HepG2 (cell line): ENCODE results near the gene CD207. TPM values are rescaled to one million over a fixed set of nuclear protein-coding genes. Genes with fewer than 3 reads are reported as not detected.
A peak's percentile ranks its signal among the peaks of the same experiment; 100 is the strongest.

Experiments
- DPF2 ChIP-seq: sonication (generic); formaldehyde crosslinking; IDR thresholded peaks from 2 replicates; pipeline ENCODE4 v1.4.0; 2020; ENCODE audit warnings: mild to moderate bottlenecking, low read depth, missing genetic modification reagents, borderline replicate concordance
- FUBP1 ChIP-seq: sonication (generic); formaldehyde crosslinking; IDR thresholded peaks from 2 replicates; pipeline ENCODE4 v1.5.1; 2020; ENCODE audit warnings: missing genetic modification reagents, mild to moderate bottlenecking, borderline replicate concordance
- HDAC1 ChIP-seq: sonication (generic); formaldehyde crosslinking; IDR thresholded peaks from 2 replicates; pipeline ENCODE4 v1.5.1; 2020; ENCODE audit warnings: mild to moderate bottlenecking, missing genetic modification reagents
- HNF1B ChIP-seq: sonication (generic); formaldehyde crosslinking; IDR thresholded peaks from 2 replicates; pipeline ENCODE4 v1.5.1; 2020; ENCODE audit warnings: mild to moderate bottlenecking, moderate library complexity, missing genetic modification reagents
- KLF11 ChIP-seq: IDR thresholded peaks from 2 replicates; pipeline ENCODE4 v1.6.1; 2016; ENCODE audit warnings: missing compliant biosample characterization
- MATR3 ChIP-seq: sonication (generic); formaldehyde crosslinking; IDR thresholded peaks from 2 replicates; pipeline ENCODE4 v1.4.0; 2020; ENCODE audit warnings: missing genetic modification reagents
- NFIC ChIP-seq: IDR thresholded peaks from 2 replicates; pipeline ENCODE4 v1.6.1; 2012; ENCODE audit warnings: mild to moderate bottlenecking, low read length, inconsistent platforms
- PHF5A ChIP-seq: IDR thresholded peaks from one replicate; pipeline ENCODE4 v1.6.1; 2018; ENCODE audit warnings: low read depth, missing genetic modification reagents; ENCODE audit not compliant: unreplicated experiment
- RBFOX2 ChIP-seq: fragments of 200-400 bp; formaldehyde crosslinking; IDR thresholded peaks from 2 replicates; pipeline ENCODE4 v1.6.1; 2017; ENCODE audit warnings: low read depth, mild to moderate bottlenecking, low read length
- RXRA ChIP-seq: sonication (generic); formaldehyde crosslinking; IDR thresholded peaks from 2 replicates; pipeline ENCODE4 v1.5.1; 2020; ENCODE audit warnings: missing genetic modification reagents
- SOX13 ChIP-seq, 3 experiments: fragments of 450-650 bp in 1 of 3; sonication (generic) in 1 of 3; formaldehyde crosslinking in 1 of 3; IDR thresholded peaks in 2 of 3; conservative IDR thresholded peaks in 1 of 3; 2 replicates each; pipeline versions ENCODE4 v1.5.0 to v1.6.1; 2016 to 2020; ENCODE audit warnings: antibody characterized with exemption in 1 of 3, mild to moderate bottlenecking in 1 of 3, missing compliant biosample characterization in 1 of 3, missing genetic modification reagents in 1 of 3, moderate library complexity in 1 of 3
- TAF1 ChIP-seq: sonication (generic); formaldehyde crosslinking; IDR thresholded peaks from 2 replicates; pipeline ENCODE4 v1.4.0; 2020; ENCODE audit warnings: missing genetic modification reagents
- ZBTB7B ChIP-seq: sonication (generic); formaldehyde crosslinking; IDR thresholded peaks from 2 replicates; pipeline ENCODE4 v1.4.0; 2020; ENCODE audit warnings: missing genetic modification reagents
- ZFP36L1 ChIP-seq: sonication (generic); formaldehyde crosslinking; IDR thresholded peaks from 2 replicates; pipeline ENCODE4 v1.8.0; 2022; ENCODE audit warnings: mild to moderate bottlenecking, missing genetic modification reagents, moderate library complexity
- ZNF232 ChIP-seq: sonication (generic); formaldehyde crosslinking; IDR thresholded peaks from 2 replicates; pipeline ENCODE4 v1.4.0; 2020; ENCODE audit warnings: missing genetic modification reagents, borderline replicate concordance
- ZNF589 ChIP-seq: sonication (generic); formaldehyde crosslinking; conservative IDR thresholded peaks from 2 replicates; pipeline ENCODE4 v1.8.0; 2022; ENCODE audit warnings: mild to moderate bottlenecking, moderate library complexity, missing genetic modification reagents
- ZNF614 ChIP-seq: IDR thresholded peaks from 2 replicates; pipeline ENCODE4 v1.6.1; 2018; ENCODE audit warnings: missing biosample characterization, missing genetic modification reagents, inconsistent platforms, borderline replicate concordance
- polyA plus RNA-seq, 8 experiments: library from polyadenylated mRNA; depleted of rRNA in 3 of 8; stranded (reverse) in 7 of 8; unstranded in 1 of 8; fragments of >200 nt; fragmentation: Illumina TruSeq in 4 of 8; extraction: Trizol in 4 of 8; gene quantifications; 2 replicates each; pipeline versions ENCODE4 v1.2.1 to v1.2.3, GENCODE V29; 2011 to 2016; ENCODE audit warnings: low read depth in 4 of 8, missing spikeins in 1 of 8, mixed read lengths in 1 of 8; ENCODE audit not compliant: insufficient read depth in 1 of 8
- total RNA-seq, 5 experiments: library from RNA; depleted of rRNA; stranded (reverse); fragments of >200 nt; fragmentation: Illumina TruSeq; extraction: Trizol; gene quantifications; 2 replicates each; pipeline ENCODE4 v1.2.3, GENCODE V29; 2016; ENCODE audit warnings: low read depth in 1 of 5
- TF ChIP-seq, protein P1 (sequence below): IDR thresholded peaks from 2 replicates; pipeline ENCODE4 v1.6.1; 2016; ENCODE audit warnings: low read depth, borderline replicate concordance
- TF ChIP-seq, protein P2 (sequence below): sonication (generic); formaldehyde crosslinking; IDR thresholded peaks from 2 replicates; pipeline ENCODE4 v1.8.1; 2023; ENCODE audit warnings: mild to moderate bottlenecking, moderate library complexity, missing genetic modification reagents

The CD207 gene
- total and polyA plus RNA-seq, 2 of the 13 experiments (the other 11 are each of a cell fraction or from before 2014, with no cell fraction given), result 0.09 to 0.15 TPM

DNA sequence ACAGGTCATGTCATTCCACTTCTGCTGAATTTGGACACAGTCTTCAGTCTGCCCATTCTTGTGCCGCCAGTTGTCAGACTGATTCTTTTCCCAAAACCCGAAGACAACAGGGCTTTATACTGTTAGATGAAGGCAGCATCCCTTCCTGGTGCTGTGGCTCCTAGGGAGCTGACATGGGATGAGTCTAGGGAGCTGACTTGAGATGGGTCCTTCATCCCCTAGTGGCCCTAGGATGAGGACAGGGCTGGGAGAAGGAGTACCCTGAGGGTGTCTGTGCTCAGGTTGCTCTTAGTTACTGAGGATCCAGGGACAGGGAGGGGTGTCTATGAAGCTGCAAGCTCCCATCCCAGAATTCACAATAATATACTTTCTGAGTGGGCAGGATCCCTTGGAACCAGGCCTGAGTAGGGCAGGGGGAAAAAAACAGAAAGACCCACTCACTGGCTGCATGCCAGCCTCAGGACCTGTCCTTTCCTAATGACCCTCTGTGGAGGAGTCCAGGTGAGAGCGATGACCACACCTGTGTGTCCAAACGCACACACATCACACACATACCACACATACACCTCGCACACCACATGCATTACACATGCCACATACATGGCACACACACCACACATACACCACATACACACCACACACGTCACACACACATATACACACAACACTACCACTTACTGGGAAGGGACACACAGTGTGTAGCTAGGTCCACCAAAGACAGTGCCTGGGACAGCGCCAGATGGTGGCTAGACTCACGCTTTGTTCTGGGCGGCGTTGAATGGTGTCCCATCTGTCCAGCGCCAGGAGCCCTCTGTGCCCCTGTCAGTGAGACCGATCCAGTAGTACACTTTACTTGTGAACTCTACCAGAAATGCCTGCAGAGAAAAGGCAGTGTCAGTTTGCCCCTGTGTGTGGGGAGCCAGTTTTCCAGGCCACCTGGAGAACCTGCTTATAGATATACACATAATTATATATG, 26.3 kb downstream of the CD207 start (continued):
- TF ChIP-seq FUBP1 (no peak; the same call in 1 of the 2 replicates), SOX13 (IDR thresholded peaks at IDR 0.05) (no peak), SOX13 (CRISPR knock-in tag; conservative IDR thresholded peaks at IDR 0.05 in 1 of 2, IDR thresholded peaks at IDR 0.05 in 1 of 2) (no peak), DPF2 (CRISPR knock-in tag) (peak; percentile 0; the same call in 1 of the 2 replicates), KLF11 (CRISPR knock-in tag) (no peak; the same call in 1 of the 2 replicates), ZFP36L1 (CRISPR knock-in tag) (no peak), HNF1B (no peak), TAF1 (0 out of 2 replicates have a peak, but pooled peaks have one; percentile 0), ZNF614 (CRISPR knock-in tag) (0 out of 2 replicates have a peak, but pooled peaks have one; percentile 1), ZBTB7B (no peak), RXRA (0 out of 2 replicates have a peak, but pooled peaks have one; percentile 7), NFIC (no peak), MATR3 (CRISPR knock-in tag) (no peak), RBFOX2 (peak; percentile 59), HDAC1 (CRISPR knock-in tag) (no peak), ZNF589 (no peak), PHF5A (CRISPR knock-in tag) (peak; percentile 10), ZNF232 (0 out of 2 replicates have a peak, but pooled peaks have one; percentile 6)
- TF ChIP-seq, protein P1, sequence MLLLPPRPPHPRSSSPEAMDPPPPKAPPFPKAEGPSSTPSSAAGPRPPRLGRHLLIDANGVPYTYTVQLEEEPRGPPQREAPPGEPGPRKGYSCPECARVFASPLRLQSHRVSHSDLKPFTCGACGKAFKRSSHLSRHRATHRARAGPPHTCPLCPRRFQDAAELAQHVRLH (CRISPR knock-in tag), result no peak
- TF ChIP-seq, protein P2, sequence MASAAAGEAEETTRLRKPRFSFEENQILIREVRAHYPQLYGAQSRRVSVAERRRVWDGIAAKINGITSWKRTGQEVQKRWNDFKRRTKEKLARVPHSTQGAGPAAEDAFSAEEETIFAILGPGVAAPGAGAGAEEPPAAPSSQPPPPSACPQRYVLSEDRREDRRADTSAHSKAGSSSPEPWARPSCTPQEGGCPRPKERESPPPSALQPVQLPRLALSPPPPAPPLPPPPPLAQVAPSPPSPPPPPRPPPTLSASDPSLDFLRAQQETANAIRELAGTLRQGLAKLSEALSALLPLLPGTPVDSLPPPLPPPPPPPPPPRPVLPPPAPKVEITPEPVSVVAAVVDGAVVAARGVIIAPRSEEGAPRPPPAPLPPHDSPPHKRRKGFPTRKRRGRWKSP (CRISPR knock-in tag), result 0 out of 2 replicates have a peak, but pooled peaks have one; percentile 8
